ENCODE results near the gene MLLT10. TPM values are rescaled to one million over a fixed set of nuclear protein-coding genes. Genes with fewer than 3 reads are reported as not detected.

MLLT10 gene
- total RNA-seq, 1 donor from 2014 or later, result 50.6 TPM

DNA sequence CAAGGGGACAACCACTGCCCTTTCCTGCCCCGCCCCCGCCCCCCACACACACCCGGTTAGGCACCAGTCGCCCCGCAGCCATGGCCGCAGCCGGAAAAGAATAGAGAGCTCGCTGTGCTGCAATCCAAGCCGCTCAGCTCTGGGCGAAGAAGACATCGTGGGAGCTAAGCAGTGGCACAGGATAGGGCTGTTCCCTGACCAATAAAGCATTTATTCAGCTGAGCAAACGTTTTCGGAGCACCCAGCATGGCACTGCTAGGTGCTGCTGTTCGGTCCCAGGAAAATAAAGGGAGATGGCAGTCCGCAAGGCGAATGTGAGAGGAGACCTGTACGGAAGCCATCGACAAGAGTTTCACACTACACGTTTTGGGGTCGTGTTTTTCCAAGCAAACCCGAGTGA is 26.9 kb upstream of the MLLT10 start:
- DNase-seq (ENCODE audit: low spot score), result peak; percentile 18
- peak overlapping the region; percentile 91 for H3K4me3 Mint-ChIP-seq (ENCODE audit: unreplicated experiment)
- H3K27me3 Mint-ChIP-seq (ENCODE audit: unreplicated experiment), result peaks cover 27% of the 10 kb centered on the region
- TF ChIP-seq, protein P1, sequence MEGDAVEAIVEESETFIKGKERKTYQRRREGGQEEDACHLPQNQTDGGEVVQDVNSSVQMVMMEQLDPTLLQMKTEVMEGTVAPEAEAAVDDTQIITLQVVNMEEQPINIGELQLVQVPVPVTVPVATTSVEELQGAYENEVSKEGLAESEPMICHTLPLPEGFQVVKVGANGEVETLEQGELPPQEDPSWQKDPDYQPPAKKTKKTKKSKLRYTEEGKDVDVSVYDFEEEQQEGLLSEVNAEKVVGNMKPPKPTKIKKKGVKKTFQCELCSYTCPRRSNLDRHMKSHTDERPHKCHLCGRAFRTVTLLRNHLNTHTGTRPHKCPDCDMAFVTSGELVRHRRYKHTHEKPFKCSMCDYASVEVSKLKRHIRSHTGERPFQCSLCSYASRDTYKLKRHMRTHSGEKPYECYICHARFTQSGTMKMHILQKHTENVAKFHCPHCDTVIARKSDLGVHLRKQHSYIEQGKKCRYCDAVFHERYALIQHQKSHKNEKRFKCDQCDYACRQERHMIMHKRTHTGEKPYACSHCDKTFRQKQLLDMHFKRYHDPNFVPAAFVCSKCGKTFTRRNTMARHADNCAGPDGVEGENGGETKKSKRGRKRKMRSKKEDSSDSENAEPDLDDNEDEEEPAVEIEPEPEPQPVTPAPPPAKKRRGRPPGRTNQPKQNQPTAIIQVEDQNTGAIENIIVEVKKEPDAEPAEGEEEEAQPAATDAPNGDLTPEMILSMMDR (IDR thresholded peaks at IDR 0.05; ENCODE audit: unreplicated experiment), result no peak
- peak overlapping the region; percentile 97 for H3K27ac Mint-ChIP-seq (ENCODE audit: unreplicated experiment)
- peaks cover 3% of the 10 kb centered on the region for H3K36me3 Mint-ChIP-seq (ENCODE audit: low read depth, unreplicated experiment)
- H3K9me3 Mint-ChIP-seq (ENCODE audit: unreplicated experiment), result no peaks in the 10 kb centered on the region
- peaks cover 63% of the 10 kb centered on the region for H3K4me1 Mint-ChIP-seq (ENCODE audit: unreplicated experiment)

GRCh38 chr10:21508706-21509331 is 25.2 kb upstream of the MLLT10 start:
- H3K4me1 Mint-ChIP-seq (ENCODE audit: unreplicated experiment), result peaks cover 68% of the 10 kb centered on the region
- peak overlapping the region; percentile 92 for H3K4me3 Mint-ChIP-seq (ENCODE audit: unreplicated experiment)
- no peak for DNase-seq (ENCODE audit: low spot score)
- peaks cover 3% of the 10 kb centered on the region for H3K36me3 Mint-ChIP-seq (ENCODE audit: low read depth, unreplicated experiment)
- no peaks in the 10 kb centered on the region for H3K9me3 Mint-ChIP-seq (ENCODE audit: unreplicated experiment)
- TF ChIP-seq, protein P1 (IDR thresholded peaks at IDR 0.05; ENCODE audit: unreplicated experiment), result no peak
- H3K27ac Mint-ChIP-seq (ENCODE audit: unreplicated experiment), result peak overlapping the region; percentile 98
- H3K27me3 Mint-ChIP-seq (ENCODE audit: unreplicated experiment), result peaks cover 22% of the 10 kb centered on the region

- Mint-ChIP-seq H3K9me3 (ENCODE audit: unreplicated experiment) (no peaks in the 10 kb centered on the region), H3K27me3 (ENCODE audit: unreplicated experiment) (peaks cover 22% of the 10 kb centered on the region), H3K27ac (ENCODE audit: unreplicated experiment) (peak overlapping the region; percentile 98), H3K36me3 (ENCODE audit: low read depth, unreplicated experiment) (peaks cover 3% of the 10 kb centered on the region), H3K4me1 (ENCODE audit: unreplicated experiment) (peaks cover 71% of the 10 kb centered on the region), H3K4me3 (ENCODE audit: unreplicated experiment) (peak overlapping the region; percentile 92)
- no peak for DNase-seq (ENCODE audit: low spot score)
- TF ChIP-seq, protein P1 (IDR thresholded peaks at IDR 0.05; ENCODE audit: unreplicated experiment), result no peak
Measured at GRCh38 chr10:21509341-21510240, 24.4 kb upstream of the MLLT10 start.

GRCh38 chr10:21510241-21511094 is 23.6 kb upstream of the MLLT10 start:
- Mint-ChIP-seq H3K4me1 (ENCODE audit: unreplicated experiment) (peaks cover 70% of the 10 kb centered on the region), H3K9me3 (ENCODE audit: unreplicated experiment) (no peaks in the 10 kb centered on the region), H3K4me3 (ENCODE audit: unreplicated experiment) (peak overlapping the region; percentile 82), H3K27ac (ENCODE audit: unreplicated experiment) (peak overlapping the region; percentile 98), H3K27me3 (ENCODE audit: unreplicated experiment) (peaks cover 22% of the 10 kb centered on the region), H3K36me3 (ENCODE audit: low read depth, unreplicated experiment) (peaks cover 4% of the 10 kb centered on the region)
- TF ChIP-seq, protein P1 (IDR thresholded peaks at IDR 0.05; ENCODE audit: unreplicated experiment), result no peak
- no peak for DNase-seq (ENCODE audit: low spot score)
